Measurements from ENCODE around the gene XRCC1.

XRCC1 gene

GRCh38 chr19:43519436-43520088 lies 55.8 kb downstream of the XRCC1 start:
- H3K27ac ChIP-seq (ENCODE audit: extremely low read depth, low read depth, low read length), result no peak overlapping the region
- peaks cover 3% of the 10 kb centered on the region; the same call in 1 of the 2 replicates for H3K4me1 ChIP-seq (ENCODE audit: control insufficient read depth, insufficient read depth, low read length)
- TF ChIP-seq ZNF549 (tag by site-specific recombination; IDR thresholded peaks at IDR 0.05), result no peak
- TF ChIP-seq GLIS1 (tag by site-specific recombination; IDR thresholded peaks at IDR 0.05), result peak; percentile 68; the same call in 1 of the 2 replicates
- TF ChIP-seq ZNF214 (tag by site-specific recombination; IDR thresholded peaks at IDR 0.05; ENCODE audit: borderline replicate concordance), result no peak
- TF ChIP-seq ZNF335 (tag by site-specific recombination; conservative IDR thresholded peaks at IDR 0.05), result 0 out of 2 replicates have a peak, but pooled peaks have one; percentile 21
- peak; percentile 12; the same call in 1 of the 2 replicates for TF ChIP-seq ZEB2 (tag by site-specific recombination; IDR thresholded peaks at IDR 0.05)
- TF ChIP-seq ZNF280C (tag by site-specific recombination; IDR thresholded peaks at IDR 0.05), result no peak
- TF ChIP-seq ZNF2 (tag by site-specific recombination; IDR thresholded peaks at IDR 0.05), result peak; percentile 74; the same call in 1 of the 2 replicates
- peak; percentile 48; the same call in 1 of the 2 replicates for TF ChIP-seq ZXDB (tag by site-specific recombination; IDR thresholded peaks at IDR 0.05)
- peak; percentile 55; the same call in 1 of the 2 replicates for TF ChIP-seq SP7 (tag by site-specific recombination; IDR thresholded peaks at IDR 0.05)
- TF ChIP-seq CTCF (tag by site-specific recombination; IDR thresholded peaks at IDR 0.05), result peak; percentile 92
- TF ChIP-seq ZNF324 (tag by site-specific recombination; IDR thresholded peaks at IDR 0.05), result no peak
- TF ChIP-seq ZFP69B (tag by site-specific recombination; IDR thresholded peaks at IDR 0.05), result peak; percentile 31; the same call in 1 of the 2 replicates
- 0 out of 2 replicates have a peak, but pooled peaks have one; percentile 25 for TF ChIP-seq ZNF24 (tag by site-specific recombination; IDR thresholded peaks at IDR 0.05)
- TF ChIP-seq, protein P1, sequence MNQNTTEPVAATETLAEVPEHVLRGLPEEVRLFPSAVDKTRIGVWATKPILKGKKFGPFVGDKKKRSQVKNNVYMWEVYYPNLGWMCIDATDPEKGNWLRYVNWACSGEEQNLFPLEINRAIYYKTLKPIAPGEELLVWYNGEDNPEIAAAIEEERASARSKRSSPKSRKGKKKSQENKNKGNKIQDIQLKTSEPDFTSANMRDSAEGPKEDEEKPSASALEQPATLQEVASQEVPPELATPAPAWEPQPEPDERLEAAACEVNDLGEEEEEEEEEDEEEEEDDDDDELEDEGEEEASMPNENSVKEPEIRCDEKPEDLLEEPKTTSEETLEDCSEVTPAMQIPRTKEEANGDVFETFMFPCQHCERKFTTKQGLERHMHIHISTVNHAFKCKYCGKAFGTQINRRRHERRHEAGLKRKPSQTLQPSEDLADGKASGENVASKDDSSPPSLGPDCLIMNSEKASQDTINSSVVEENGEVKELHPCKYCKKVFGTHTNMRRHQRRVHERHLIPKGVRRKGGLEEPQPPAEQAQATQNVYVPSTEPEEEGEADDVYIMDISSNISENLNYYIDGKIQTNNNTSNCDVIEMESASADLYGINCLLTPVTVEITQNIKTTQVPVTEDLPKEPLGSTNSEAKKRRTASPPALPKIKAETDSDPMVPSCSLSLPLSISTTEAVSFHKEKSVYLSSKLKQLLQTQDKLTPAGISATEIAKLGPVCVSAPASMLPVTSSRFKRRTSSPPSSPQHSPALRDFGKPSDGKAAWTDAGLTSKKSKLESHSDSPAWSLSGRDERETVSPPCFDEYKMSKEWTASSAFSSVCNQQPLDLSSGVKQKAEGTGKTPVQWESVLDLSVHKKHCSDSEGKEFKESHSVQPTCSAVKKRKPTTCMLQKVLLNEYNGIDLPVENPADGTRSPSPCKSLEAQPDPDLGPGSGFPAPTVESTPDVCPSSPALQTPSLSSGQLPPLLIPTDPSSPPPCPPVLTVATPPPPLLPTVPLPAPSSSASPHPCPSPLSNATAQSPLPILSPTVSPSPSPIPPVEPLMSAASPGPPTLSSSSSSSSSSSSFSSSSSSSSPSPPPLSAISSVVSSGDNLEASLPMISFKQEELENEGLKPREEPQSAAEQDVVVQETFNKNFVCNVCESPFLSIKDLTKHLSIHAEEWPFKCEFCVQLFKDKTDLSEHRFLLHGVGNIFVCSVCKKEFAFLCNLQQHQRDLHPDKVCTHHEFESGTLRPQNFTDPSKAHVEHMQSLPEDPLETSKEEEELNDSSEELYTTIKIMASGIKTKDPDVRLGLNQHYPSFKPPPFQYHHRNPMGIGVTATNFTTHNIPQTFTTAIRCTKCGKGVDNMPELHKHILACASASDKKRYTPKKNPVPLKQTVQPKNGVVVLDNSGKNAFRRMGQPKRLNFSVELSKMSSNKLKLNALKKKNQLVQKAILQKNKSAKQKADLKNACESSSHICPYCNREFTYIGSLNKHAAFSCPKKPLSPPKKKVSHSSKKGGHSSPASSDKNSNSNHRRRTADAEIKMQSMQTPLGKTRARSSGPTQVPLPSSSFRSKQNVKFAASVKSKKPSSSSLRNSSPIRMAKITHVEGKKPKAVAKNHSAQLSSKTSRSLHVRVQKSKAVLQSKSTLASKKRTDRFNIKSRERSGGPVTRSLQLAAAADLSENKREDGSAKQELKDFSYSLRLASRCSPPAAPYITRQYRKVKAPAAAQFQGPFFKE (tag by site-specific recombination; IDR thresholded peaks at IDR 0.05; ENCODE audit: borderline replicate concordance), result no peak
- TF ChIP-seq ZNF654 (tag by site-specific recombination; IDR thresholded peaks at IDR 0.05; ENCODE audit: low read depth), result peak; percentile 99
- TF ChIP-seq ZNF391 (tag by site-specific recombination; IDR thresholded peaks at IDR 0.05; ENCODE audit: borderline replicate concordance, low read depth), result no peak
- peak; percentile 97 for TF ChIP-seq SCRT2 (tag by site-specific recombination; IDR thresholded peaks at IDR 0.05)
- TF ChIP-seq ZBTB17 (tag by site-specific recombination; IDR thresholded peaks at IDR 0.05), result peak; percentile 75
- TF ChIP-seq SCRT1 (tag by site-specific recombination; IDR thresholded peaks at IDR 0.05; ENCODE audit: borderline replicate concordance), result peak; percentile 87
- no peak for TF ChIP-seq ZNF341 (tag by site-specific recombination; IDR thresholded peaks at IDR 0.05; ENCODE audit: low read depth)
- TF ChIP-seq, protein P2, sequence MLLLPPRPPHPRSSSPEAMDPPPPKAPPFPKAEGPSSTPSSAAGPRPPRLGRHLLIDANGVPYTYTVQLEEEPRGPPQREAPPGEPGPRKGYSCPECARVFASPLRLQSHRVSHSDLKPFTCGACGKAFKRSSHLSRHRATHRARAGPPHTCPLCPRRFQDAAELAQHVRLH (tag by site-specific recombination; IDR thresholded peaks at IDR 0.05), result 0 out of 2 replicates have a peak, but pooled peaks have one; percentile 58
- TF ChIP-seq ZNF366 (tag by site-specific recombination; conservative IDR thresholded peaks at IDR 0.05), result peak; percentile 82
- TF ChIP-seq ZNF48 (tag by site-specific recombination; IDR thresholded peaks at IDR 0.05), result no peak

More at GRCh38 chr19:43519436-43520088, 55.8 kb downstream of the XRCC1 start:
- Histone ChIP-seq H3K9me3 (ENCODE audit: control insufficient read depth, insufficient read depth, low read depth, low read length) (no peaks in the 10 kb centered on the region), H3K36me3 (ENCODE audit: control insufficient read depth in 2 of 2, insufficient read depth in 1 of 2, low read length in 2 of 2) (peaks cover 0 to 25% of the 10 kb centered on the region in 2 experiments; a peak in 1 of 3 replicates), H3K4me3 (ENCODE audit: low read depth, low read length) (no peak overlapping the region)
- POLR2A ChIA-PET, result interaction anchor here (0.7 to 2.6 kb wide), 8 partner anchors 8 to 217 kb away, joined by 3 to 18 read pairs (median 4); partner anchors contain the start of gene ZNF575
- CTCF ChIA-PET, result interaction anchor here (0.6 to 14.5 kb wide), 53 partner anchors 9 to 679 kb away, joined by 3 to 749 read pairs (median 4); partner anchors contain the start of genes ETHE1, IRGQ, LYPD3 and PHLDB3

Data from HEK293 (cell line).